GM19239 (cell line): ENCODE results near the gene C1QTNF8.

Experiments used
- DNase-seq: peaks from one replicate; pipeline ENCODE4 v3.0.0; 2011; ENCODE audit warnings: low spot score; ENCODE audit not compliant: insufficient read length
- FAIRE-seq: peaks from 2 replicates; lab custom pipeline; 2011; peaks lifted over from hg19 to GRCh38; lab: Jason Lieb, UNC

The C1QTNF8 gene

DNA sequence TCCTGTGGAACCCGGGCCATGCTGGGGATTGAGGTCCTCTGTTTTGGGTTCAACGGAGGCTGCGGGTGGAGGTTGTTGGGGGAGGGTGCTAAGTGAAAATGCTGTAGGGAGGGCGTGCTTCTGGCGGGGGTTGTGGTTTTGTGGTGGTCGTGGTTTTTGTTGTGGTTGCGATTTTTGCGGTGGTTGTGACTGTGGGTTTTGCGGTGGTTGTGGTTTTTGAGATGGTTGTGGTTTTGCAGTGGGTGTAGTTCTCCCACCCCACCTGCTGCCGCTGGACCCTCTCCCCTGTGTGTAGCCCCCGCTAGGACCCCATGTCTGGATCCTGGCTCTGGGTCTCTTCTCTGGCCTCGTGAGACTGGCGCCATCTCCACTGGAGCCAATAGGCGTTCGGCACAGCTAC, 28.4 kb downstream of the C1QTNF8 start:
- FAIRE-seq (no peak), DNase-seq (no peak)

DNA sequence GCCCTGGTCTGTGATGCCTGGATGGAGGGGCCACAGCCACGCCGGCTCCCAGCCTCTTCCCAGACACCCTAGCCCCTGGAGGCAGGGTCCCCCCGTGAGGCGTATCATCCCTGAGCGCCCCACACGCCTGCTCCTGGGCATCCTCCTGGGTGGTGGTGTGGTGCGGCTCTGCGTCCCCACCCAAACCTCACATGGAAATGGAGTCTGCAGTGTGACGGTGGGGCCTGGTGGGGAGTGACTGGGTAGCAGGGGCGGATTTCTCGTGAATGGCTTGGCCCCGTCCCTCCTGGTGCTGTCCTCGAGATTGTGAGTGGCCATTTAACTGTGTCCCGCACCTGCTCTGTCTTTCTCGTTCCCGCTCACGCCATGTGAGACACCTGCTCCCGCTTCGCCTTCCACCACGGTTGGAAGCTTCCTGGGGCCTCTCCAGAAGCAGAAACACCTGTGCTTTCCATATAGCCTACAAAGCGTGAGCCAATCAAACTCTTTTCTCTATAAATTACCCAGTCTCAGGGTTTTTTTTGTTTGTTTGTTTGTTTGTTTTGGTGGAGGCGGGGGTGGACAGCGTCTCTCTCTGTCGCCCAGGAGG, 29.4 kb downstream of the C1QTNF8 start:
- DNase-seq (no peak), FAIRE-seq (no peak)

GRCh38 chr16:1065469-1066128, 30.4 kb downstream of the C1QTNF8 start:
- DNase-seq (no peak), FAIRE-seq (no peak)

GRCh38 chr16:1063728-1064127, 32.3 kb downstream of the C1QTNF8 start:
- DNase-seq = no peak

DNA sequence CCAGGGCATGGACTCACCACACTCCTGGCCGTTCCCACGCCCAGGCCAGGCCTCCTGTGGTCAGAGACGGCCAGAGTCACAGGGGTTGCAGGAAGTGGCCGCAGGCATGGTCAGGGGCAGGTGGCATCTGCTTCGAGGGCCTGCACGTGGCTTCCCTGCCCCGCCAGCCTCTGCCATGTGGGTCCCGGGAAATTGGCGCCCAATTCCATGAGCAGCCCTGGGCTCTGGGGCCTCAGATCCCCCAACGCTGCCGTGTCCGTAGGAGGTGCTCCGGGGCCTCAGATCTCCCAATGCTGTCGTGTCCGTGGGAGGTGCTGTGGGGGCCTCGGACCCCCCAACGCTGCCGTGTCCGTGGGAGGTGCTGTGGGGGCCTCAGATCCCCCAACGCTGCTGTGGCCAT, 33.1 kb downstream of the C1QTNF8 start:
- DNase-seq (no peak), FAIRE-seq (no peak)

More at GRCh38 chr16:1063728-1064127, 32.3 kb downstream of the C1QTNF8 start:
- no peak for FAIRE-seq

DNA sequence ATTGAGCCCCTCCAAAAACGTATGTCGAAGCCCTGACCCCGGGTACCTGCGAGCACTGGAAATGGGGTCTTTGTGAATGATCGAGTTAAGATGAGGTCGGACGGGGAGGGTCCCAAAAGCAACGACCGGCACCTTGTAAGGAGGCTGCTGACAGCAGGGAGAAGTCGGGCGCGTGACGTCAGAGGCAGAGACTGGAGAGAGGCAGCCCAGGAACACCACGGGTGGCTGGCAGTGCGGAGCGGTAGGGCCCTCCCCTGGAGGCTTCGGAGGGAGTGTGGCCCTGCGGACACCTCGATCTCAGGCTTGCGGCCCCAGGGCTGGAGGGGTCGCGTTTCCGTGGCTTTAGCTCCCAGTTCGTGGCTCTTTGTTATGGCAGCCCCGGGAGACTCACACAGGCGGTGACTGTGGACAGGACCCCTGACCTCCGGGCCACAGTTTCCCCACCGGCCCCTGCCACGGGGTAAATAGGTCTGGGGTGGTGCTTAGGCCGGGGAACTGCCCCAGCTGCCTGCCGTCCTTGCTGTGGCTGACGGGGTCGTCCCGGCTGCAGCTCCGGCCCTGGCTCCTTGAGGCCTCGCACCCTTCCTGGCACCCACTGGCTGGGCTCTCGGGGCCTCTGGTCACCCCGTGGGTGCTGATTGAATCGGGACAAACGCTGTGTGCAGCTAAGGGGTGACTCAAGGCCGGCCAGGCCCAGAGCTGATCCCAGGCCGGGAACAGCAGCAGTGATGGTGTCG, 34.1 kb downstream of the C1QTNF8 start:
- FAIRE-seq (no peak), DNase-seq (no peak)

DNA sequence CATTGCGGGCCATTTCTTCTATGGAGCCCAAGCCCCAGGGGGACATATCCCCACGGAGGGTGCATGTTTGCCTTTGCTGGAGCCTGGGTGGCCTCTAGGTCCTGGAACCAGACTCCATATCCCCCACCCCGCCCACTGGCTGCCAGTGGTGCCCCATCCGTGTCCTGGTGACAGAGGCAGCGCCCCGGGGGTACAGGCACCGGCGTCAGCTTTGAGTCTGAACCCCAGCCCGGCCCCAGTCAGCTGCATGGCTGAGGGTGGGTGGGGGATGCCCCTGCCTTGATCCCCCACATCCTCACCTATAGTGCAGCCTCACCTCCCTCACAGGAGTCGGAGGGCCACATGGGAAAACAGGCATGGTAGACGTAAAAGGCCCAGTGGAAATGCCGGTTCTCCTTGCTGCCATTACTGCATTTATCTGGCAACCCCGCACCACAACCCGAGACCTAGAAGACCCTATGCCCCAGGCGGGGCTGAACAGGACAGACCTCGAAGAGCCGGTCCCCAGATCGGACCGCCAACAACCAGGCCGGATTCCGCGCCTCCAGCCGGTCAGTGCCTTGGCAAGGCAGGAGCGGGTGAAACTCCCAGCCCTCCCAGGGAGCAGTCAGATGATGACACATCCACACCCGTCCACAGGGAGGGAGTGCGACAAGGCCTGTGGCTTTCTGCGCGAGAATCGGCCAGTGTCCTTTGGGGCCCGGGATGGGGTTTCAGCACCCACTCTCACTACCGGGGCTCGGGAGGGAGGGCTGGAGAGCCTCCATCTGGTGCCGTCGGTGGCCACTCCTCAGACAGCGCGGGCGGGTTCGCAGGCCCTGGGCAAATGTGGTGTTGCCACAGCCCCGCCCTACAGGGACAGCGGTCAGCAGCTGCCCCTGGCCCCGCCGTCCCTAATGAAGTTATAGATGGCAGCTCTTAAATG, 35.4 kb downstream of the C1QTNF8 start:
- DNase-seq (no peak), FAIRE-seq (no peak)

DNA sequence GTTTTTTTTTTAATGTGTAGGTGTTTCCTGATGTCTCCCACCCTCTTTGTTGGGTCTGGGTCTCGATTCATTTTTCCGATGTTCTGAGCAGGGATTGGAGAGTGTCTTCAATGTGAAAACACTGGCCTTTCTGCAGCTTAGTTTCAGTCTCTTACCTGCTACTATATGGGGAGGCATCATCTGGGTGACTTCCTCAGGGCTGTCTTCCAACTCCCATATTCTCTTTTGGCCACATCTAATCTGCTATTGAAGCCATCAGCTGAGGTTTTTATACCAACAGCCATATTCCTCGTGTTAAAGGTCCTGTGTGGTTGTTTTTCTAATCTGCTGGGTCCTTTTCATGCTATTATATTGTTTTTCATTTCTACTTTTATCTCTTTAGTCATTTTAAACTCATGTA, 36.7 kb downstream of the C1QTNF8 start:
- FAIRE-seq (no peak), DNase-seq (no peak)

DNA sequence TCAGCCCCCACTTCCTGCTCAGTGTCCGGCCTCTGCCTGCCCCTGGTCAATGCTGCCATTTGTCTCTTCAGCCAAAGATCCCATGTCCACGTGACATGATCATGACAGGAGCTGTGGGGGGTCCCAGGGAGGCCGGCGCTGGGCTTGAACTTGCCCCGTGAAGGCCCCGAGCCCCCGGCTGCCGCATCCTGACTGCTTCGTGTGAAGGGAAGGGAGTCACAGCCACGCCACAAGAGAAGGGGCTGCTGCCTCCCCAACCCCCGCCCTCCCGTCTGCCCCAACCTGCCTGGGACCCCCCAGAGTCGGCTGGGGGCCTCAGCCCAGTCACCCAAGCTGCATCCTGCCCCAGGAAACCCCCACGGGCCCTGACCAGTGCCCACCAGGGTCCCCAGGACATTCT, 37.8 kb downstream of the C1QTNF8 start:
- no peak for DNase-seq

DNA sequence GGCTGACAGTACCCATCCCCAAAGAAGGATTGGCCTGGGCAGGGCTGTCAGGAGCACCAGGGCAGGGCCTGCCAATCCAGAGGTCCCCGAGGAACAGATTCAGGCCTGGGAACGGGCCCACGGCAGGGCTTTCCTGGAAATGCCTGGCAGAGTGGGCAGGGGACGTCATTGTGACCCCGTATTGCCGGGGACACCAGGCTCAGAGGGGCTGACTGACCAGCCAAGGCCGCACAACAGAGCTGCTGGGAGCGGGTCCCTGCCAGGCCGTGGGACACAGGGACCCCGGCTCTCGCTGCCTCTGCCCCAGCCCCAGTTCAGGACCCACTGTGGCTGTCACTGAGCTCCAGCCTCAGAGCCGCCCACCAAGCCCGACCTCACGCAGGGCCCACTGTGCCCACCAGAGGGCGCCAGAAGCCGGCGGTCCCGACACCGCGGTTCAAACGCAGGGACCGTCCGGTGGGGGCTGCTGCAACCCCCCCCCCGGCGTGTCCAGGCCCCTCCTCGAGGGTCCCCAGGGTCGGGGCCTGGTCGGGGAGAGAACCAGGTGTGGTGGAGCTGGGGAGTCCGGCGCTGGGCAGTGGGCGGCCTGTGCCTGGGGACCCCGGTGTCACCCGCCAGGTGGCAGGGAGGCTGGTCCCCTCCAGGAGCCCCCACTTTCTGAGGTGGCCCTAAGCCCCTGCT, 38.7 kb downstream of the C1QTNF8 start:
- DNase-seq (peak; percentile 65), FAIRE-seq (no peak)

More for the DNA sequence above, 37.8 kb downstream of the C1QTNF8 start:
- no peak for FAIRE-seq

- FAIRE-seq (no peak), DNase-seq (no peak)
Measured at GRCh38 chr16:1056196-1056595, 39.8 kb downstream of the C1QTNF8 start.

DNA sequence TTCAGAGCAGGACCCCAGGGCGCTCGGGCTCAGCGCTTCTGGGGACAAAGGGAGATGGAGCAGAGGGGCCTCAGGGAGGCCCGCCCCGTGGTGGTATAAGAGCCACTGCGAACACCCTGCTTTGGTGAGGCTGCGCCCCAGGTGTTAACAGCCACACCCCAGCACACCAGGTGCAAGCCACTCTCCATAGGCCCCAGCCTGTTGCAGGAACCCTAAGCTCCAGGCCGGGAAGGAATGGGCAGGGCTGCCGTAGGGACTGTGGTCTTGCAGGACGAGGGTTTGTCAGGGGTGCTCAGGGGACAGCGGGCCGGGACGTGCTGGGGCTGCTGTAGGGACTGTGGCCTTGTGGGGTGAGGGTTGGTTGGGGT, 40.5 kb downstream of the C1QTNF8 start:
- no peak for FAIRE-seq
- no peak for DNase-seq

DNA sequence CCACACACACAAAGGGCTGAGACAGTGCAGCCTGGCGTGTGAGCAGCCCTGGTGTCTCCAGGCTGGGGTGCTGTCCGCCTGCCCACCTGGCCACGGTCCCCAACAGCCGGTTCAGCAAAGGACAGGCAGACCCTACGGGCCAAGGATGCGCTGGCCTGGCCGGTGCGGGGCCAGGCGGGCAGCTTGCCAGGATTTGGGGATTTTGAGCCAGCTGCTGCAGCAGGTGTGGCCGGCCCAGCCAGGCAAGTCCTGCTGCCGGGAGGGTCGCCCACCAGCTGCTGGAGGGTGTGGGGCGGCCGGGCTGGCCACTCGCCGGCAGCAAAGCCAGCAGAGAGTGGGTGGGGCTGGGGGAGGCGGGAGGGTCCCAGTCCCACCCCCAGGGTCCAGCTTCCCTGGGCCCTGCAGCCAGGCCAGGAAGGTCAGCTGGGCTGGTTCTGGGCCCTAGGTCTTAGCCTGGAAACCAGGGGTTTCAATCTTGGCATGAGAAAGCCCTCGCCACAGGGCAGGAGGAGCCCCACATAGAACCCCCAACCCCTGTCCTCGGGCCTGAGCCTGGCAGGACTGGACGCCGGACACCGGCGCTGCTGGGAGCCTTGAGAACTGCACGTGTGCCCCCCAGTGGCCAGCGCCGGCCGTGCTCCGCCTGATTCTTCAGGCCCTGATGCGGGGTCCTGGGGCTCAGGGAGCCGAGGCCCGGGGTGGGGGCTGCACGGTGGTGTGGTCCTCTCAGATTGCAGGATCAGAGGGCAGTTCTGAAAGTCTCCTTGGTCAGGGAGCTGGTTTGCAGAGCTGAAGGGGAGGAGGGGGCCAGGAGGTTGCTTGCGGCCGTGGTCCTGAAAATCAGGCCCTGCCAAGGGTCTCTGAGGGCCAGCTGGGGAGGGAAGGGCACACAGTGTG, 41.1 kb downstream of the C1QTNF8 start:
- DNase-seq (peak; percentile 62), FAIRE-seq (no peak)

DNA sequence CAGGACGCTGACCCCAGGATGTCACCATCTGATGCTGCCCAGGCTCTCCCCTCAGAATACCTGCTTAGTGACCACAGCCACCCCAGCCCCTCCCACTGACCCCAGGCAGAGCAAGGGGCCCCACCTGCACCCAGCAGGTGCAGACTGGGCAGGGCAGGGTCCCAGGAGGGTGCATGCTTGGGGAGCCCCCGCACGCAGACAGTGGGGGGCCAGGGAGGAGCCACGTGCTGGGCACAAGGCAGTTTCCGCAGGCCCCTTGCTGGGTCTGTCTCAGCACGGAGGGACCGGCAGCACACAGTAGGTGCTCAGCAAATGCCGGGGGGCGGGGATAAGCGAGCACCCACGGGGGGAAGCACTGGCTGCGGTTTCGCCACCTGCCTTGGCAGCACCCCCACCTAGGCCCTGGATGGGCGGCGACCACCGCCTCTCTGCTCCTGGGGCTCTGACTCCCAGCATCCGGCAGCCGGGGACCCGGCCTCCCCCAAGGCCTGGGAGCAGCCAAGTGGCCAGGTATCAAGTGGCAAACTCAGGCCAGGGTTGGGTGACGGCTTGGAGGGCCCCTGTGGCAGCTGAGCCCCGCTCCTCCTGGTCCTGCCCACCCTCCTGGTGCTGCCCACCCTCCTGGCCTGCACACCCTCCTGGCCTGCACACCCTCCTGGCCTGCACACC, 42.2 kb downstream of the C1QTNF8 start:
- FAIRE-seq (no peak), DNase-seq (no peak)

DNA sequence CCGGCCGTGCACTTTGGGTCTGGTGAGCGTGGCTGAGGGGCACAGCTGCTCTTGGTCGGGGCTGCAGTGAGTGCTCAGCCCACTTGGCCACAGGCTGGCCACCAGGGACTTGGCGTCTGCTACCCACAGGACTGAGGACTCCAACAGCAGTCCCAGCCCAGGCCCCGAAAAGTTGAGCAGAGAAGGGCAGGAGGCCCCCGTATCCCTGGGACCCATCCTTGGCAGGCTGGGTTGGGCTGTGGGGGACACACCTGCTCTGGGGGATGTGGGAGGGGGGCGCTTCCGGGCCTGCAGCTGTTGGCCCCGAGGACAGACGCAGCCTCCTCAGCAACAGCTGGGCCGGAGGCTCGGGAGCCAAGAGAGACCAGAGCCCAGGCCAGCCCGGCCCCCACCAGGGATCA, 42.9 kb downstream of the C1QTNF8 start:
- FAIRE-seq (no peak), DNase-seq (no peak)

- DNase-seq (no peak), FAIRE-seq (no peak)
Measured at GRCh38 chr16:1052721-1053120, 43.3 kb downstream of the C1QTNF8 start.

- FAIRE-seq (no peak), DNase-seq (no peak)
Measured at GRCh38 chr16:1051446-1051845, 44.6 kb downstream of the C1QTNF8 start.

GRCh38 chr16:1050921-1051320, 45.1 kb downstream of the C1QTNF8 start:
- DNase-seq = no peak
- FAIRE-seq = no peak
